A549 treated with AZD2906 at 1 μM for 4 hours (cell line): ENCODE measurements around the gene AIFM3. TPM values are rescaled to one million over a fixed set of nuclear protein-coding genes. Genes with fewer than 3 reads are reported as not detected.

ENCODE experiments used
- total RNA-seq: library from RNA; stranded (reverse); fragments of 200-300 nt; extraction: Qiagen RNA extraction; gene quantifications from 5 replicates; pipeline ENCODE4 v1.2.3, GENCODE V29; 2022

AIFM3 gene, protein sequence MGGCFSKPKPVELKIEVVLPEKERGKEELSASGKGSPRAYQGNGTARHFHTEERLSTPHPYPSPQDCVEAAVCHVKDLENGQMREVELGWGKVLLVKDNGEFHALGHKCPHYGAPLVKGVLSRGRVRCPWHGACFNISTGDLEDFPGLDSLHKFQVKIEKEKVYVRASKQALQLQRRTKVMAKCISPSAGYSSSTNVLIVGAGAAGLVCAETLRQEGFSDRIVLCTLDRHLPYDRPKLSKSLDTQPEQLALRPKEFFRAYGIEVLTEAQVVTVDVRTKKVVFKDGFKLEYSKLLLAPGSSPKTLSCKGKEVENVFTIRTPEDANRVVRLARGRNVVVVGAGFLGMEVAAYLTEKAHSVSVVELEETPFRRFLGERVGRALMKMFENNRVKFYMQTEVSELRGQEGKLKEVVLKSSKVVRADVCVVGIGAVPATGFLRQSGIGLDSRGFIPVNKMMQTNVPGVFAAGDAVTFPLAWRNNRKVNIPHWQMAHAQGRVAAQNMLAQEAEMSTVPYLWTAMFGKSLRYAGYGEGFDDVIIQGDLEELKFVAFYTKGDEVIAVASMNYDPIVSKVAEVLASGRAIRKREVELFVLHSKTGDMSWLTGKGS
- total RNA-seq = 1.9 to 4.2 TPM (median 3.2 TPM) in 5 replicates

DNA sequence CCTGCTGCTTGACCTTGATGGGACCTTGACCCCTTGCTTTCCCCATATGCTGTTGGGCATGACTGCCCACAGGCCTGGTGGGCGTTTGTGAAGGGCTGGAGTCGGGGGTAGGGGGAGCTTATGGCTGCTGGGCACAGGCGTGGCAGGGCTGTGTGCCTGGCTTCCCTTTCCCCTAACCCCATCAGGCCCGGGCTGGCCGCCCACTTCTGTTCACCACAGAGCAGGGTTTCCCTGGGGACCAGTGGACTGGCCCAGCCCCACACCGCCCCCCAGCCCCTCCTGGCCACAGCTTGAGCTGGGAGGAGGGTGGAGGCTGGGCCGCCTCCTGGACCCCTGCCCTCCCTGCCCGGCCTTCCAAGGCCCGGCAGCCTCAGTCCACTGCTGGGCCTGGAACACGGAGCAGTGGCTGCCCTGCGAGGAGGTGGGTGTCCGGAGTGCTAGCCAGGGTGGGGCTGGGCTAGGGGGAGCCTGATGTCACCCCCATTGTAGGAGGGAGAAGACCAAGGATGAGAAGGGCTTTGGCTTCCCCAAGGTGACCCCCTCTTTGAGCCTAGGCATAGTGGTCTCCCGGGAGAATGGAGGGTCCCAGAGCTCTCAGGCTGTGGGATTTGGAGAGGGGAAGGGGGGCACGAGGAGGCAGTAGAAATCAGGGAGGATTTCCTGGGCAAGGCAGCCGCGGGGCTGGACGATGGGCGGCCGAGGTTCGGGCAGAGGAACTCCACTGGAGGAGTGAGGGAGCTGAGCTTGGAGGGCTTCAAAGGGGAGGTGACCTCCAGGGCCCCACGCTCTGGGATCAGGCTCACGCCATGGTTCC is at the start of gene AIFM3:
Gene AIFM3, plus strand, starts transcription at position 373 of the 814 bp plus-strand sequence. CDS start 690 bp downstream, outside the sequence.

DNA sequence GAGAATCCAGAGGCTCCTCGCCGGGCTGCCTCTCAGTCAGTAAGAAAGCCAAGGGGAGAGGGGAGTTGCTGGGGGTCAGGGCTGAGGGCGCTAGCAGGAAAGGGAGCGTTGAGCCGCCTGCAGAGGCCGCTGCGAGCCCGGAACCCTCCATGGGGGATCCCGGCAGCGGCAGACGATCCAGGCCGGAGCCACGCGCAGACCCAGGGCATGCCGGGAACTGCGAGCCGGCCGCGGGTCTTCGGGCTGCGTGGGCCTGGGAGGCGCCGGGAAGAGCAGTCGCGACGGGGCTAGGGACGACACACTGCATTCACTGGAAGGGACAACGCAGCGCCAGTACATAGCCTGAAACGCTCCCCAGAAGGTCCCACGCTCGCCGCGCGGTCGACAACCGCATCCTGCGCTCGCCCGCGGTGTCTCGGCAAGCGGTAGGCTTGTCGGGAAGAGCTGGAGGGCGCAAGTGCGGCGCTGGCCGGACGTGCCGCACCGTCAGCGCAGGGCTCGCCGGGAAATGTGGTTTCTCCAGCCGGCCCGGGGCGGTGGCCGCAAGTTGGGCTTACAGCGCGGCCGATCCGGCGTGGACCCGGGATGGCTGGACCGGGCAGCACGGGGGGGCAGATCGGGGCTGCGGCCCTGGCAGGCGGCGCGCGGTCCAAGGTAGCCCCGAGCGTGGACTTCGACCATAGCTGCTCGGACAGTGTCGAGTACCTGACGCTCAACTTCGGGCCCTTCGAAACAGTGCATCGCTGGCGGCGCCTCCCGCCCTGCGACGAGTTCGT is 14.9 kb downstream of the AIFM3 start, which contains the start of gene LZTR1:
Gene LZTR1, plus strand, starts transcription at position 511 of the 776 bp plus-strand sequence. Its CDS starts 75 bp downstream, at position 586.

GRCh38 chr22:21001601-21002325 is 34.7 kb downstream of the AIFM3 start, which contains the start of gene THAP7:
TSS of gene THAP7 (minus strand) at chr22:21002118. CDS start at chr22:21001911, 207 bp downstream.

DNA sequence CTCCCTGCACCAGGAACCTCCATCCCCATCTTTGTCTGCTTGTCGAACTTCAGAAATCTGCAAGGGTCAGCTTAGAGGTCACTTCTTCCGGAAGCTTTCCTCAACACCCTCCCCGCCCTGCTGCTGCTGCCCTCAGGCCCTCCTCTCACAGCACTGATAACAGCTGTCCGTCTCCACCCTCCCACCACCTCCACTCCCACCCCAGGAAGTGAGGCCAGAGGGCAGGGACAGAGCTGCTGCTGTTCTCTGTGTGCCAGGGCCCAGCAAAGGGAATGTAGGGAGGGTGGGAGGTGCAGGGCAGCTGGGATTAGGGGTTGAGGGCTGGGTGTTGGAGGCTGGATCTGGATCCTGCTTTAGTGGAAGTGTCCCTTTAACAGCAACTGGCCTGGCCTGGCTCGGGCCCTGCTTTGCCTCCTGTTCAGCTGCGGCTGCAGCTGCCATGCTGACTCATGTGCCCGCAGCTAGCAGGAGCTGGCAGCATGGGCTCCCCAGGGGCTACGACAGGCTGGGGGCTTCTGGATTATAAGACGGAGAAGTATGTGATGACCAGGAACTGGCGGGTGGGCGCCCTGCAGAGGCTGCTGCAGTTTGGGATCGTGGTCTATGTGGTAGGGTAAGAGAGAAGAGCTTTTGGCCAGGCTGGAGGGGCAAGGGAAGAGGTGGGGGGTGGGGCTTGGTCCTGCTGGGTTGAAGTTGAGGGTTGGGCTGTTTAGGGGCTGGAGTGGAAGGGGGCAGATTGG is 47.8 kb downstream of the AIFM3 start, which contains the start of gene P2RX6:
Gene P2RX6, plus strand, starts transcription at position 440 of the 740 bp plus-strand sequence. Its CDS starts 10 bp downstream, at position 450.

Other genes starting within 250 kb of the AIFM3 start
- 0.02 to 0.03 TPM in 2 of 5 replicates, not detected in the others for gene SERPIND1, start 193.1 kb upstream of the AIFM3 start, total RNA-seq
- 16.9 to 20.7 TPM (median 19.7 TPM) in 5 replicates for gene PI4KA, start 108.4 kb upstream of the AIFM3 start, total RNA-seq
- 12.1 to 19.4 TPM (median 17.2 TPM) in 5 replicates for gene SNAP29, start 108.2 kb upstream of the AIFM3 start, total RNA-seq
- 20.7 to 27.5 TPM (median 21.5 TPM) in 5 replicates for gene CRKL, start 49.8 kb upstream of the AIFM3 start, total RNA-seq
- 12.6 to 21.2 TPM (median 17.1 TPM) in 5 replicates for gene LZTR1, start 15.0 kb downstream of the AIFM3 start, total RNA-seq
- 15.7 to 23.9 TPM (median 23.1 TPM) in 5 replicates for gene THAP7, start 34.9 kb downstream of the AIFM3 start, total RNA-seq
- gene P2RX6, start 47.9 kb downstream of the AIFM3 start, total RNA-seq = 0.29 to 0.82 TPM (median 0.60 TPM) in 5 replicates
- gene SLC7A4, start 65.3 kb downstream of the AIFM3 start, total RNA-seq = not detected in 5 replicates
- gene LRRC74B, start 78.7 kb downstream of the AIFM3 start, total RNA-seq = 0.05 to 0.06 TPM in 2 of 5 replicates, not detected in the others